HCT116 (cell line): Measurements from ENCODE around the gene PDE6B. TPM values are rescaled to one million over a fixed set of nuclear protein-coding genes. Genes with fewer than 3 reads are reported as not detected.
"Not testable (repeated sequence)": the region's sequence is repeated elsewhere in the genome, so short reads cannot be mapped to it uniquely, and the experiment has no call there.

Source experiments
- ATAC-seq: fragments of 200-7000 bp; cut with Tn5 transposase; 2 replicates; pipeline ENCODE4 v1.9.1; 2020; ENCODE audit warnings: mild to moderate bottlenecking, moderate library complexity
- BruUV-seq: library from RNA; stranded (reverse); fragments of 400-500 nt; replicated peaks from 2 replicates; lab custom pipeline; 2021; lab: Mats Ljungman, UMichigan
- CTCF ChIA-PET: fragments of 300-600 bp; sonication (Branson Sonifier 250); formaldehyde crosslinking; loops from one replicate; lab custom pipeline; 2021; ENCODE audit warnings: antibody characterized with exemption; lab: Charles Lee
- POLR2A ChIA-PET: fragments of 300-600, 350-600 bp; sonication (Branson Sonifier 250); formaldehyde crosslinking; loops from one replicate; lab custom pipeline; 2021; ENCODE audit warnings: antibody characterized with exemption; lab: Charles Lee
- RAD21 ChIA-PET, 2 experiments: fragments of 300-600 bp; sonication (Branson Sonifier 250); formaldehyde crosslinking; loops; one replicate each; lab custom pipeline; 2023; ENCODE audit warnings: low total read pairs in 2 of 2; ENCODE audit not compliant: uncharacterized antibody in 2 of 2, unreplicated experiment in 2 of 2, low non-redundant PET in 1 of 2; lab: Charles Lee
- DNase-seq: peaks from one replicate; pipeline ENCODE4 v3.0.0-alpha.2; 2010; ENCODE audit warnings: low read depth, low spot score
- H2AFZ ChIP-seq: fragments of 200-600 bp; shearing (Covaris generic), sonication (generic); 2 replicates; pipeline ENCODE4 v1.6.1; 2017; ENCODE audit warnings: low read depth, mixed run types, mixed read lengths, antibody characterized with exemption, low read length; ENCODE audit not compliant: poor library complexity, severe bottlenecking
- H3K27ac ChIP-seq: 2 replicates; pipeline ENCODE4 v1.5.1; 2012; ENCODE audit warnings: low read depth, low read length
- H3K27me3 ChIP-seq: fragments of 200-600 bp; sonication (generic); 2 replicates; pipeline ENCODE4 v1.6.1; 2016; ENCODE audit warnings: mixed run types, low read length, mixed read lengths; ENCODE audit not compliant: insufficient read depth
- H3K36me3 ChIP-seq, 2 experiments: fragments of 200-500 bp in 1 of 2; fragments of 200-600 bp in 1 of 2; sonication (Bioruptor generic) in 1 of 2; sonication (generic) in 1 of 2; 2 replicates each; pipeline versions ENCODE4 v1.5.1 to v1.6.1; 2014 to 2016; ENCODE audit warnings: low read length in 2 of 2, inconsistent platforms in 1 of 2, mixed read lengths in 1 of 2, mixed run types in 1 of 2; ENCODE audit not compliant: insufficient read depth in 2 of 2, control insufficient read depth in 1 of 2
- H3K4me1 ChIP-seq, 2 experiments: fragments of 200-600 bp in 1 of 2; sonication (generic) in 1 of 2; 2 replicates each; pipeline versions ENCODE4 v1.5.1 to v1.6.1; 2012 to 2017; ENCODE audit warnings: low read length in 2 of 2, inconsistent platforms in 1 of 2, mild to moderate bottlenecking in 1 of 2, mixed read lengths in 1 of 2, mixed run types in 1 of 2, moderate library complexity in 1 of 2; ENCODE audit not compliant: insufficient read depth in 2 of 2, control insufficient read depth in 1 of 2
- H3K4me2 ChIP-seq: fragments of 200-600 bp; sonication (generic); 2 replicates; pipeline ENCODE4 v1.6.1; 2017; ENCODE audit warnings: mixed run types, low read length, mixed read lengths
- H3K4me3 ChIP-seq, 2 experiments: fragments of 200-600 bp in 1 of 2; sonication (generic) in 1 of 2; replicated peaks in 1 of 2; 2 replicates each; pipeline ENCODE4 v1.5.1; 2011 to 2016; ENCODE audit warnings: low read length in 2 of 2, control low read depth in 1 of 2, low read depth in 1 of 2, mild to moderate bottlenecking in 1 of 2, mixed read lengths in 1 of 2, mixed run types in 1 of 2
- H3K79me2 ChIP-seq: fragments of 200-600 bp; sonication (generic); 2 replicates; pipeline ENCODE4 v1.6.1; 2017; ENCODE audit warnings: mild to moderate bottlenecking, mixed run types, low read length, moderate library complexity, mixed read lengths; ENCODE audit not compliant: insufficient read depth
- H3K9ac ChIP-seq: fragments of 200-600 bp; sonication (generic); 2 replicates; pipeline ENCODE4 v1.6.1; 2016; ENCODE audit warnings: low read length, mixed read lengths
- H3K9me2 ChIP-seq: fragments of 200-600 bp; sonication (generic), shearing (Covaris generic); 2 replicates; pipeline ENCODE4 v1.6.1; 2017; ENCODE audit warnings: mixed run types, mild to moderate bottlenecking, moderate library complexity; ENCODE audit not compliant: insufficient read depth
- H3K9me3 ChIP-seq, 2 experiments: fragments of 200-500 bp in 1 of 2; fragments of 200-600 bp in 1 of 2; sonication (Bioruptor generic) in 1 of 2; sonication (generic) in 1 of 2; 2 replicates each; pipeline ENCODE4 v1.6.1; 2014 to 2017; ENCODE audit warnings: low read length in 2 of 2, mixed read lengths in 2 of 2, inconsistent platforms in 1 of 2, low read depth in 1 of 2, mild to moderate bottlenecking in 1 of 2, mixed run types in 1 of 2, moderate library complexity in 1 of 2; ENCODE audit not compliant: control insufficient read depth in 1 of 2, insufficient read depth in 1 of 2
- H4K20me1 ChIP-seq: fragments of 200-600 bp; sonication (generic), shearing (Covaris generic); 2 replicates; pipeline ENCODE4 v1.6.1; 2017; ENCODE audit warnings: mixed run types, mild to moderate bottlenecking, moderate library complexity; ENCODE audit not compliant: insufficient read depth
- CTCF ChIP-seq, 3 experiments: fragments of 200-600 bp in 1 of 3; sonication (generic) in 1 of 3; IDR thresholded peaks in 2 of 3; conservative IDR thresholded peaks in 1 of 3; 2 replicates each; pipeline ENCODE4 v1.5.1; 2012 to 2017; ENCODE audit warnings: low read depth in 2 of 3, low read length in 2 of 3, antibody characterized with exemption in 1 of 3, borderline replicate concordance in 1 of 3, control low read depth in 1 of 3, mild to moderate bottlenecking in 1 of 3, mixed read lengths in 1 of 3, mixed run types in 1 of 3, moderate library complexity in 1 of 3; ENCODE audit not compliant: insufficient read depth in 1 of 3
- FOSL1 ChIP-seq: IDR thresholded peaks from 2 replicates; pipeline ENCODE4 v1.6.1; 2012; ENCODE audit warnings: low read depth
- SP1 ChIP-seq: IDR thresholded peaks from 2 replicates; pipeline ENCODE4 v1.6.1; 2012; ENCODE audit warnings: low read depth
- TCF7L2 ChIP-seq: IDR thresholded peaks from 2 replicates; pipeline ENCODE4 v1.7.0; 2011; ENCODE audit warnings: borderline replicate concordance, inconsistent platforms; ENCODE audit not compliant: insufficient read depth, insufficient read length; ENCODE audit errors: extremely low read depth
- YY1 ChIP-seq: IDR thresholded peaks from 2 replicates; pipeline ENCODE4 v1.6.1; 2011; ENCODE audit warnings: low read length, low read depth, moderate library complexity, mild to moderate bottlenecking; ENCODE audit not compliant: insufficient replicate concordance; ENCODE audit errors: extremely low read depth
- ZFX ChIP-seq: fragments of 450-650 bp; IDR thresholded peaks from 2 replicates; pipeline ENCODE4 v1.6.1; 2017
- intact Hi-C: fragments of 100-400 bp; cut with micrococcal nuclease; formaldehyde crosslinking; loops from 2 replicates; pipeline ENCODE4 v1.10.0; 2022
- total RNA-seq: library from RNA; stranded (reverse); gene quantifications from one replicate; pipeline ENCODE4 v1.2.1, GENCODE V29; 2021; ENCODE audit not compliant: unreplicated experiment
- TF ChIP-seq, protein P1 (sequence below): IDR thresholded peaks from 2 replicates; pipeline ENCODE4 v1.6.1; 2012; ENCODE audit warnings: low read depth

Gene PDE6B
- total RNA-seq, 1 experiment from 2014 or later = not detected

DNA sequence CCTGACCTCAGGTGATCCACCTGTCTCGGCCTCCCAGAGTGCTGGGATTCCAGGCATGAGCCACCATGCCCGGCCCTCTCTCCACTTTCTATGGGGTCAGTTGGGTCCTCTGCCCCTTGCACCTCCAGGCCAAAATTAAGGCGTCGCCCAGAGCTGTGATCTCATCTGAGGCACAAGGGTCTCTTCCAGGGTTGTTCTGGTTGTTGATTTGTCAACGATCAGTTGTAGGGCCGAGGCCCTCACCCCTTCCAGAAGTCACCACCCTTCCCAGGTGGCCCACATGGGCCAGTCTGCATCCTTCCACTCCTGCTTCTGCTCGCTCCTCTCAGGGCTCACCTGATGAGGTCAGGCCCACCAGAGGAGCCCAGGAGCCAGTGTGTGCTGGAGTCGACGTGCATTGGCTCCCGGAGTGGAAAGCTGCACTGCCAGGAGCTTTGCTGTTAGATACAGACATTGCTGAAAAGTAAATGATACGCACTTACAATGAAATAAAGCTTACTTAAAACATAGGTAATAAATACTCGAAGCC, 35.0 kb upstream of the PDE6B start (continued):
- TF ChIP-seq, protein P1, sequence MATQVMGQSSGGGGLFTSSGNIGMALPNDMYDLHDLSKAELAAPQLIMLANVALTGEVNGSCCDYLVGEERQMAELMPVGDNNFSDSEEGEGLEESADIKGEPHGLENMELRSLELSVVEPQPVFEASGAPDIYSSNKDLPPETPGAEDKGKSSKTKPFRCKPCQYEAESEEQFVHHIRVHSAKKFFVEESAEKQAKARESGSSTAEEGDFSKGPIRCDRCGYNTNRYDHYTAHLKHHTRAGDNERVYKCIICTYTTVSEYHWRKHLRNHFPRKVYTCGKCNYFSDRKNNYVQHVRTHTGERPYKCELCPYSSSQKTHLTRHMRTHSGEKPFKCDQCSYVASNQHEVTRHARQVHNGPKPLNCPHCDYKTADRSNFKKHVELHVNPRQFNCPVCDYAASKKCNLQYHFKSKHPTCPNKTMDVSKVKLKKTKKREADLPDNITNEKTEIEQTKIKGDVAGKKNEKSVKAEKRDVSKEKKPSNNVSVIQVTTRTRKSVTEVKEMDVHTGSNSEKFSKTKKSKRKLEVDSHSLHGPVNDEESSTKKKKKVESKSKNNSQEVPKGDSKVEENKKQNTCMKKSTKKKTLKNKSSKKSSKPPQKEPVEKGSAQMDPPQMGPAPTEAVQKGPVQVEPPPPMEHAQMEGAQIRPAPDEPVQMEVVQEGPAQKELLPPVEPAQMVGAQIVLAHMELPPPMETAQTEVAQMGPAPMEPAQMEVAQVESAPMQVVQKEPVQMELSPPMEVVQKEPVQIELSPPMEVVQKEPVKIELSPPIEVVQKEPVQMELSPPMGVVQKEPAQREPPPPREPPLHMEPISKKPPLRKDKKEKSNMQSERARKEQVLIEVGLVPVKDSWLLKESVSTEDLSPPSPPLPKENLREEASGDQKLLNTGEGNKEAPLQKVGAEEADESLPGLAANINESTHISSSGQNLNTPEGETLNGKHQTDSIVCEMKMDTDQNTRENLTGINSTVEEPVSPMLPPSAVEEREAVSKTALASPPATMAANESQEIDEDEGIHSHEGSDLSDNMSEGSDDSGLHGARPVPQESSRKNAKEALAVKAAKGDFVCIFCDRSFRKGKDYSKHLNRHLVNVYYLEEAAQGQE = no peak

GRCh38 chr4:592178-592577, 33.2 kb upstream of the PDE6B start:
- BruUV-seq, H3K79me2 ChIP-seq, CTCF ChIA-PET, H3K36me3 ChIP-seq, ATAC-seq, H4K20me1 ChIP-seq, H3K4me3 ChIP-seq, H3K27me3 ChIP-seq, H3K9me3 ChIP-seq, DNase-seq, intact Hi-C loops, RAD21 ChIA-PET, H3K9ac ChIP-seq, H2AFZ ChIP-seq, POLR2A ChIA-PET, H3K4me1 ChIP-seq, H3K4me2 ChIP-seq, H3K27ac ChIP-seq, H3K9me2 ChIP-seq: not testable (repeated sequence)

DNA sequence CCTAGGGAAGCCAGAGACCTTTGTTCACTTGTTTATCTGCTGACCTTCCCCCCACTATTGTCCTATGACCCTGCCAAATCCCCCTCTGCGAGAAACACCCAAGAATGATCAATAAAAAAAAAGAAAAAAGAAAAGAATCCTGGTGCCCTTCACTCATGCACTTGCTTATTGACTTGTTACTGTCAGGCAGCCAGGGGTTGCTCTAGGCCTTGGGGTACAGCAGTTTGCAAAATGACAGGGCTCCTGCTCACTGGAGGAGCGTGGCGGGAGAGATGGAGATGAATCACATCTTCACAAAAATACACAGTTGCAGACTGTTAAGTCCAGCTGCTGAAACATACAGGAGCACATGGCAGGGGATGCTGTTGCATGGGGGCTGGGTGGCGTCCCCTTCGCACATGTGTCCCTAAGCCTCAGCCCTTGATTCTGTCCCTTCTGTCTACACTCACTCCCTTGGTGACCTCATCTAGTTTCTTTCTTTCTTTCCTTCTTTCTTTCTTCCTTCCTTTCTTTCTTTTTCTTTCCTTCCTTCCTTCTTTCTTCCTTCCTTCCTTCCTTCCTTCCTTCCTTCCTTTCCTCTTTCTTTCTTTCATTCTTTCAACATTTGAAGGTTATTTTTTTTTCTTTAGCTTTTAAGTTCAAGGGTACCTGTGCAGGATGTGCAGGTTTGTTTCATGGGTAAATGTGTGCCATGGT, 32.4 kb upstream of the PDE6B start:
- CTCF ChIA-PET = no interaction called here
- H3K36me3 ChIP-seq = no peaks in the 10 kb centered on the region

More for the DNA sequence above, 32.4 kb upstream of the PDE6B start:
- ChIA-PET POLR2A (no interaction called here), RAD21 (no interaction called here)
- H3K27ac ChIP-seq = no peak overlapping the region
- no peaks in the 10 kb centered on the region for H3K9me2 ChIP-seq
- H3K4me3 ChIP-seq = no peak overlapping the region
- no peak for TF ChIP-seq FOSL1
- no peak for TF ChIP-seq TCF7L2
- TF ChIP-seq CTCF (IDR thresholded peaks at IDR 0.05 in 2 of 3, conservative IDR thresholded peaks at IDR 0.05 in 1 of 3; ENCODE audit: borderline replicate concordance in 1 of 3, insufficient read depth in 1 of 3, low read depth in 2 of 3, low read length in 2 of 3) = no peak
- TF ChIP-seq SP1 = no peak
- TF ChIP-seq YY1 = no peak
- no peak for TF ChIP-seq ZFX
- H2AFZ ChIP-seq = no peak overlapping the region
- no TSS peak for BruUV-seq
- H3K9ac ChIP-seq = no peak overlapping the region
- intact Hi-C loops = no loop called here
- no peaks in the 10 kb centered on the region for H3K4me1 ChIP-seq
- DNase-seq (no peak), ATAC-seq (no peak)
- no peaks in the 10 kb centered on the region for H4K20me1 ChIP-seq
- no peaks in the 10 kb centered on the region for H3K27me3 ChIP-seq
- H3K4me2 ChIP-seq = no peak overlapping the region
- H3K79me2 ChIP-seq = no peaks in the 10 kb centered on the region
- no peaks in the 10 kb centered on the region for H3K9me3 ChIP-seq
